GM12878 (cell line): ENCODE results near the gene SLC16A6. TPM values are rescaled to one million over a fixed set of nuclear protein-coding genes. Genes with fewer than 3 reads are reported as not detected.

Experiments
- ATAC-seq: fragments of 200-7000 bp; cut with Tn5 transposase; 3 replicates; pipeline ENCODE4 v1.9.1; 2020; ENCODE audit warnings: mild to moderate bottlenecking, moderate library complexity
- BruUV-seq: library from RNA; stranded (reverse); fragments of 400-500 nt; replicated peaks from 2 replicates; lab custom pipeline; 2021; lab: Mats Ljungman, UMichigan
- CTCF ChIA-PET: fragments of 300-600 bp; sonication (Branson Sonifier 250); formaldehyde crosslinking; extraction: SDS; loops from one replicate; lab custom pipeline; 2021; ENCODE audit warnings: inconsistent platforms; lab: Yijun Ruan, JAX
- POLR2A ChIA-PET: fragments of 350-600 bp; formaldehyde crosslinking; extraction: SDS; loops from one replicate; lab custom pipeline; 2021; ENCODE audit warnings: inconsistent platforms; lab: Charles Lee
- RAD21 ChIA-PET: fragments of 300-600 bp; sonication (Branson Sonifier 250); formaldehyde crosslinking; loops from one replicate; lab custom pipeline; 2023; ENCODE audit warnings: antibody characterized with exemption; ENCODE audit not compliant: unreplicated experiment; lab: Charles Lee
- SMC1A ChIA-PET: fragments of 300-600 bp; sonication (Branson Sonifier 250); formaldehyde crosslinking; loops from one replicate; lab custom pipeline; 2023; ENCODE audit not compliant: unreplicated experiment, uncharacterized antibody; lab: Charles Lee
- DNase-seq: peaks from one replicate; pipeline ENCODE4 v3.0.0-alpha.2; 2011; ENCODE audit warnings: low read depth, low spot score
- FAIRE-seq: peaks from 3 replicates; lab custom pipeline; 2011; peaks lifted over from hg19 to GRCh38; lab: Jason Lieb, UNC
- H2AFZ ChIP-seq: 2 replicates; pipeline ENCODE4 v1.6.0; 2011; ENCODE audit warnings: low read depth, low read length, control low read depth; ENCODE audit not compliant: control insufficient read depth
- H3K27ac ChIP-seq: 2 replicates; pipeline ENCODE4 v1.5.1; 2011; ENCODE audit warnings: control low read depth; ENCODE audit not compliant: control insufficient read depth, insufficient read depth
- H3K27me3 ChIP-seq, 2 experiments: replicated peaks in 1 of 2; 2 replicates each; pipeline versions ENCODE4 v1.6.0 to v1.6.1; 2011; ENCODE audit warnings: low read length in 1 of 2; ENCODE audit not compliant: control insufficient read depth in 2 of 2, insufficient read depth in 2 of 2
- H3K36me3 ChIP-seq, 2 experiments: 2 replicates each; pipeline ENCODE4 v1.5.1; 2011; ENCODE audit warnings: low read length in 1 of 2; ENCODE audit not compliant: control insufficient read depth in 2 of 2, insufficient read depth in 2 of 2
- H3K4me1 ChIP-seq: 2 replicates; pipeline ENCODE4 v1.6.1; 2011; ENCODE audit warnings: mild to moderate bottlenecking, low read length, moderate library complexity, mixed read lengths; ENCODE audit not compliant: control insufficient read depth, insufficient read depth
- H3K4me2 ChIP-seq: 2 replicates; pipeline ENCODE4 v1.6.0; 2011; ENCODE audit warnings: control low read depth; ENCODE audit not compliant: control insufficient read depth, insufficient read depth
- H3K4me3 ChIP-seq: fragments of 200-600 bp; sonication (generic); 2 replicates; pipeline ENCODE4 v1.5.1; 2016
- H3K79me2 ChIP-seq: 2 replicates; pipeline ENCODE4 v1.6.0; 2011; ENCODE audit warnings: low read length; ENCODE audit not compliant: control insufficient read depth, insufficient read depth
- H3K9ac ChIP-seq: 2 replicates; pipeline ENCODE4 v1.8.0; 2011; ENCODE audit warnings: low read length, control low read depth, mixed read lengths; ENCODE audit not compliant: control insufficient read depth, insufficient read depth
- H3K9me3 ChIP-seq: replicated peaks from 3 replicates; pipeline ENCODE4 v1.5.1; 2011; ENCODE audit warnings: mild to moderate bottlenecking, low read length; ENCODE audit not compliant: control insufficient read depth, insufficient read depth
- H4K20me1 ChIP-seq: 2 replicates; pipeline ENCODE4 v1.6.0; 2011; ENCODE audit not compliant: control insufficient read depth, insufficient read depth
- CBX5 ChIP-seq: sonication (generic); IDR thresholded peaks from 2 replicates; pipeline ENCODE4 v1.6.1; 2016; ENCODE audit warnings: low read depth, moderate library complexity, mild to moderate bottlenecking, inconsistent platforms
- PKNOX1 ChIP-seq: fragments of 450-650 bp; IDR thresholded peaks from 2 replicates; pipeline ENCODE4 v1.6.1; 2016; ENCODE audit warnings: mild to moderate bottlenecking
- WGBS: methylation state at CpG from one replicate; pipeline ENCODE4 v1.1.6; 2016; ENCODE audit warnings: low lambda C conversion rate; ENCODE audit not compliant: insufficient replicate concordance, insufficient coverage; ENCODE audit errors: missing lambda C conversion rate; 5-methylcytosine and 5-hydroxymethylcytosine counted together
- in situ Hi-C: fragments of 300-500 bp; cut with MboI; formaldehyde crosslinking; loops from 9 replicates; pipeline ENCODE4 v1.14.3; 2018; ENCODE audit warnings: mixed read lengths
- intact Hi-C: fragments of 100-400 bp; cut with micrococcal nuclease; formaldehyde crosslinking; loops from one replicate; pipeline ENCODE4 v1.14.2; 2022; ENCODE audit not compliant: unreplicated experiment
- polyA plus RNA-seq, 11 experiments: library from polyadenylated mRNA; depleted of rRNA in 4 of 11; unstranded in 6 of 11; stranded (reverse) in 5 of 11; fragments of >200 nt; fragmentation: Nextera tagmentation in 4 of 11; fragmentation: Illumina TruSeq in 1 of 11; extraction: Ambion mirVana in 4 of 11; extraction: Trizol in 1 of 11; gene quantifications; 1 replicate in 1 of 11; 2 replicates in 10 of 11; pipeline versions ENCODE4 v1.2.1 to v1.2.3, GENCODE V29; 2011 to 2016; ENCODE audit warnings: inconsistent platforms in 2 of 11, missing spikeins in 2 of 11, low read depth in 1 of 11
- total RNA-seq, 4 experiments: library from RNA; depleted of rRNA in 3 of 4; stranded (reverse); fragments of >200 nt in 3 of 4; fragmentation: Illumina TruSeq in 1 of 4; extraction: Trizol in 1 of 4; gene quantifications; 2 replicates each; pipeline versions ENCODE4 v1.2.1 to v1.2.3, GENCODE V29; 2013 to 2021

The SLC16A6 gene
- total and polyA plus RNA-seq, 10 of the 15 experiments (the other 5 are each of a cell fraction or from before 2014, with no cell fraction given): 2.4 to 8.8 (median 6.0) TPM

- intact Hi-C loops: loop anchor here (5.0 kb wide), 3 partner anchors 42 to 67 kb away; partner anchors contain the start of genes ARSG and SLC16A6
- in situ Hi-C loops: no loop called here
- Histone ChIP-seq H4K20me1 (no peaks in the 10 kb centered on the region), H3K36me3 (0 out of 4 replicates have a peak, but pooled peaks cover 0 to 4% of the 10 kb centered on the region in 2 experiments), H3K4me2 (peak overlapping the region; percentile 73), H2AFZ (no peak overlapping the region; the same call in 1 of the 2 replicates), H3K27me3 (no peaks in the 10 kb centered on the region), H3K4me3 (peak overlapping the region; percentile 85), H3K9me3 (no peaks in the 10 kb centered on the region), H3K79me2 (peaks cover 16% of the 10 kb centered on the region), H3K27ac (peak overlapping the region; percentile 91), H3K4me1 (peaks cover 10% of the 10 kb centered on the region), H3K9ac (peak overlapping the region; percentile 83)
- CTCF ChIA-PET: interaction anchor here (1.0 to 3.9 kb wide), 12 partner anchors 9 to 219 kb away, joined by 3 to 32 read pairs (median 6); partner anchors contain the start of gene WIPI1
- FAIRE-seq (no peak), ATAC-seq (0 out of 3 replicates have a peak, but pooled peaks have one; percentile 5), DNase-seq (no peak)
- SMC1A ChIA-PET: interaction anchor here (0.9 to 4.9 kb wide), 19 partner anchors 10 to 219 kb away, joined by 3 to 59 read pairs (median 4); partner anchors contain the start of gene WIPI1
- 0 out of 2 replicates have a peak, but pooled peaks have one; percentile 16 for TF ChIP-seq PKNOX1
- TF ChIP-seq CBX5: no peak
- WGBS: 1% methylated on average over 5 of the region's 5 CpGs
- RAD21 ChIA-PET: interaction anchor here (1.0 to 4.2 kb wide), 12 partner anchors 10 to 217 kb away, joined by 3 to 46 read pairs (median 11); partner anchors contain the start of genes ARSG, SLC16A6 and WIPI1
- POLR2A ChIA-PET: interaction anchor here (0.7 to 5.6 kb wide), 10 partner anchors 10 to 214 kb away, joined by 3 to 66 read pairs (median 23); partner anchors contain the start of genes SLC16A6 and WIPI1
- BruUV-seq: no TSS peak
These were observed 42.0 kb downstream of the SLC16A6 start for GRCh38 chr17:68248891-68249290.
